Glomerular endothelial cell (primary cell): ENCODE results near the gene PLA2G15. TPM values are rescaled to one million over a fixed set of nuclear protein-coding genes. Genes with fewer than 3 reads are reported as not detected.

ENCODE experiments used
- DNase-seq: peaks from one replicate; pipeline ENCODE4 v3.0.0-alpha.2; 2011; ENCODE audit warnings: low read depth, low spot score; ENCODE audit errors: extremely low read depth
- total RNA-seq: library from RNA; depleted of rRNA; stranded (reverse); fragments of >200 nt; gene quantifications from 2 replicates; pipeline ENCODE4 v1.2.3, GENCODE V29; 2015

The PLA2G15 gene, protein sequence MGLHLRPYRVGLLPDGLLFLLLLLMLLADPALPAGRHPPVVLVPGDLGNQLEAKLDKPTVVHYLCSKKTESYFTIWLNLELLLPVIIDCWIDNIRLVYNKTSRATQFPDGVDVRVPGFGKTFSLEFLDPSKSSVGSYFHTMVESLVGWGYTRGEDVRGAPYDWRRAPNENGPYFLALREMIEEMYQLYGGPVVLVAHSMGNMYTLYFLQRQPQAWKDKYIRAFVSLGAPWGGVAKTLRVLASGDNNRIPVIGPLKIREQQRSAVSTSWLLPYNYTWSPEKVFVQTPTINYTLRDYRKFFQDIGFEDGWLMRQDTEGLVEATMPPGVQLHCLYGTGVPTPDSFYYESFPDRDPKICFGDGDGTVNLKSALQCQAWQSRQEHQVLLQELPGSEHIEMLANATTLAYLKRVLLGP
- 46.9 TPM in 2 replicates for total RNA-seq

DNA sequence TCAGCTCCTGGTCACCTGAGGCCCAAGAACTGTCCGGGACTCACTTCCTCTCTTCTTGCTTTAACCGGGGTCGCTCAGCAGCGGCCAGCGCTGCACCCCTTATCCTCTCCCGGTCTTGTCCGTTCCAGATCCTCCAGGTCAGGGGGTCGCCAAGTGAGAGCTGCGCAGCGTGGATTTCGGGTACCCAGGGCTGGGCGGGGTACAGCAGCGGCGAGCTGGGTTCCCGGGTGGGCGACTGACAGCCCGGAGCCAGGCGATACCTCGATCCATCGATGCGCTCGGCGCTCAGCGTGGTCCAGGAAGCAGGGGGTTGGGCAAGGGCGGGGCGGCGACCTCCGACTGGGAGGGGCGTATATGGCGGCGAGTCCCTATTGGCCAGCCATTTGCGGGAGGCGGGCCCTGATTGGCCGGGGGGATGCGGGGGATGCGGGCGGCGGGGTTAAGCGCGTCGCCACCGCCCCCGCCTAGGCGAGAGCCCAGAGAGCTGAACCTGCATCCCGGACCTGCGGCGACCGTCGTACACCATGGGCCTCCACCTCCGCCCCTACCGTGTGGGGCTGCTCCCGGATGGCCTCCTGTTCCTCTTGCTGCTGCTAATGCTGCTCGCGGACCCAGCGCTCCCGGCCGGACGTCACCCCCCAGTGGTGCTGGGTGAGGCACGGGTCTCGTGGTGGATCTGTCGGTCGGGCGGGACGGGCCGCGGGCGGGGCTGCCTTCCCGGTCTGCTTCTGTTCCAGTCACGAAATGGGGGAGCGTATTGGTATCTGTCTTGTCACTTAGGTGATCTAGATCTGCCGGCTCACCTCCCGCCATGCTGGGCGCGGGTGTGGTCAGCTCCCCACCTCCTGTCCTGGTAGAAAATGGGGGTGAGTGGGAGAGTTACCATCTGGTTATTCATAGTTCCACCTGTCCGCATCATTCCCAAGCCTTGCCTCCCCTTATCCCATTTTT lies at the start of gene PLA2G15:
TSS of gene PLA2G15 (plus strand) at position 471 of the 951 bp plus-strand sequence. CDS start at position 525, 54 bp downstream.
- no peak for DNase-seq

DNA sequence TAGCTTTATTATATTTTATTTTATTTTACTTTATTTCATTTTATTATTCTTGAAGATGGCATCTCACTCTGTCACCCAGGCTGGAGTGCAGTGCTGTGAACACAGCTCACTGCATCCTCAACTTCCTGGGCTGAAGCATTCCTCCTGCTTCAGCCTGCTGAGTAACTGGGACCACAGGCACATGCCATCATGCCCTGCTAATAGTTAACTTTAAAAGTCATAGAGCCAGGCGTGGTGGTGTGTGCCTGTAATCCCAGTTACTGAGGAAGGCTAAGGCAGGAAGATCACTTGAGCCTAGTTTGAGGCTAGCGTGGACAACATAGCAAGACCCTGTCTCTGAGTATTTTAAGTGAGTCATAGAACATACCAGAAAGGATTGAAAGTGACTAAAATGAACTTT lies 47.9 kb upstream of the PLA2G15 start:
- no peak for DNase-seq

DNA sequence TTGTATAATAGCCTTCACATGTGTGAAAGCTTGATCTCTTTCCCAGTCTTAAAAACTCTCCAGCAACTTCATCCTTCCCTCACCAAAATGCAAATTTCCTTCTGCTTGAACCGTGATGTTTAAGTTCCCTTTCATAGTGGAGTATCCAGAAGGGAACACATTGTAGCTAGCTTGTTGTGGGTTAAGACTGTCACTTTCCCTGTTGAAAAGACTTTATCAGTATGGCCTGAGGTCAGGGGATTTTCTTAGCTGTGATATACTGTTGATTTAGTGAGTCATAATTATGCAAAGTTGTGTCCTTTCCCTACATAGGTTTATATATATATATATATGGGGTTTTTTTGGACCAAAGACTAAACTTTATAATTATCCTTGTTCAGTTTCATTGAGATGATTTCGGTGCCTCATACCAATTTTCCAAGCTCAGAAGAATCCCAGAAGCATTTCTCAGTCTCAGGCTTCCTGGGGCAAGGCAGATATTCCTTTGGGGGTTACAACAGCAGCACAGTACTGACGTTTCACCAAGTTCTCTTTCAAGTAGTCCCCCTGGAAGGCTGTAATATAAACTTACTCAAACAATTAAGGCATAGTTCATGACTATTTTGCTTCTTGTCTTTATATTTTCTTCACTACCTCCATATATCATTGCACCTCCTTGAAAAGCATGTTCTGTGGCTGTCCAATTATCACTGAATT lies 44.9 kb upstream of the PLA2G15 start:
- DNase-seq: no peak

DNA sequence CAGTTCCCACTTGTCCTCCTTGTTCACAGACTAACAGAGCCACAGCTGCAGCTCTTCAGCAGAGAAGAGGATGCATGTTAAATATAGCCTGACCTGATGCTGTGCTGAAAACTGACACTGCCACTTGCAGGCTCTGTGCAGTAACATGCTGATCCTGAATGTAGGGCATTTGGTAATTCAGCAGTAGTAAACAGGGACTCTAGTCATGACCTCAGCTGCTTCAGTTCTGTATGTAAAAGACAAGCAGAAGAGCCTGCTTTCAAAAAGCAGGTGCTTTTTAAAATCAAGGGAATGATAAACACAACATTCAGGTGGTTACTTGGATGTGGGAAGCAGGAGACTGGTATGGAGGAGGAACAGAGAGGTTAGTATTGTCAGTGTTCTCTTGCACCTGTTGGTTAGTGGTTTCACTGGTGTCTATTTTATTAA lies 43.1 kb upstream of the PLA2G15 start:
- DNase-seq: no peak

DNA sequence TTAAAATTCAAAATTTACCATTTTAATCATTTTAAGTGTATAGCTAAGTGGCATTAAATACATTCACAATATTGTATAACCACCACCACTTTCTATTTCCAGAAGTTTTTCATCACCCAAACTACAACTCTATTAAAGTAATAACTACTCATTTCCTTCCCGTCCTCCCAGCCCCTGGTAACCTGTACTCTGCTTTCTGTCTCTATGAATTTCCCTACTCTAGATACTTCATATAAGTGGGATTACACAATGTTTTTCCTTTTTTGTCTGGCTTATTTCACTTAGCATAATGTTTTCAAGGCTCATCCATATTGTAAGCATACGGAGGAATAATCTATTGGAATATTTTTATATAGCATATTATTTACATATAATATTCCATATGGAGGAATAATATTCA lies 38.9 kb upstream of the PLA2G15 start:
- DNase-seq: no peak

DNA sequence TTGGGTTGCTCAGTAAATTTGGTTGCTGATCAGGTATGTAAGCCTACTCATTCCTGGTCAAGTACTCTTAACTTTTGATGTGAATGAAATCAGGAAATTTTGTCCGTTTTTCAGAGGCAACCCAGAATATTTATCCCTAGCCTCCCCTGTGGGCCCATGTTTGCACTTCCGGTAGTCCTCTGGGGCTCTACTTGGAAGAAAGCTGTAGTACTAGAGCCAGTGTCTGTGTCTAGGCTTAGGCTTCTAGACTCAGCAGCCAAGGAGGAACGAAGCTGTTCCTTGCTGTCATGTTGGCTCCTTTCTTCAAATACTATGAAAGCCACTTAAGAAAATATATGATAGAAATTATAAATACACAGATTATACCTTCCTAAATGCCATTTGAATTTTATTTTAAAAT lies 30.4 kb upstream of the PLA2G15 start:
- no peak for DNase-seq

DNA sequence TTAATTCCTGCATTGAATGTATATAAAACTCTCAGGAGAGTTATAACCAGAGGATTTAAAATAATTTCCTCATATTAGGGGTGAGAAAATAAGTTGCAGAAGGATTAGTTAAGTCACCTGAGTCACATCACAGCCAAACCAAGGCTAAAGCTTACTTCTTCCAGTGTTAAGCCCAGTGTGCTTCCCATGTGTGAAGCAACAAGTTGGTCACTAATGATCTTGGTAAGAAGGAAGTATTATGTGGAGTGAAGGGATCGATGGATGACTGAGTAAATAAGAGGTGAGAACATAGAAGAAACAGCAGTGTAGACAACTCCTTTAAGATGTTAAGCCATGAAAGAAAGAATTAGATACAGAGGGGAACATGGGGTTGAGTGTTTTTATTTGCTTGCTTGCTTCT lies 29.9 kb upstream of the PLA2G15 start:
- DNase-seq: no peak

DNA sequence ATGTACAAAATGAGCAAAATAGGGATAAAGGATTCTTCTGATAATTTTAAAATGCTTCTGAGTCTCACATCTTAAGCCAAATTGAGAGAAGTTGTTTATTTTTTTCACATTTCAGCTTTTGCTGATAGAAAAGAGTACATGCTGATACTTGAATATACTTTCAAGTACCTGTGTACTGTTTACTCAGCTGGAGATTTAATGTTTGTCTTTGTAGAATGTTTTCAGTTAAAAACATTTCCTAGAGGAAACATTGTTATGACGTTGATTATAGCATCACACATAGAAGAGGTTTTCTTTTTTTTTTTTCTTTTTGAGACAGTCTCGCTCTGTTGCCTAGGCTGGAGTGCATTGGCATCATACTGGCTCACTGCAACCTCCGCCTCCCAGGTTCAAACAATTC lies 28.9 kb upstream of the PLA2G15 start:
- no peak for DNase-seq

DNA sequence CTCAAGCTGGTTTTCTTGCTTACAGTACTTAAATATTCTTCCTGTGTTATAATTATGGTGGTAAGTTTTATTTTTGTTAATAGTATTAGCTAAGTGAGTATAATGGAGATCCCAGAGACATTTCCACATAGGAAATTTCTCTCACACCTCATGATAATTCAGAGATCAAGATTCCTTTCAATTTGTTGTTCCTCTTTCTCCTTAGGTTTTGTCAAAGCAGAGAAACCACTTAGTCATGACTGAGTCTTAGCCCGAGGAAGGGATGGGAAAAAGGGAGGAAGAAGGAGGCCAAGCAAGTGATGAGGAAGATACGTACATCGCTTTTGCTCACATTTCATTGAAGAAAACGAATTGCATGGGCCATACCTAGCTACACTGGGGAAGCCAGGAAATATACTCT lies 27.7 kb upstream of the PLA2G15 start:
- no peak for DNase-seq

DNA sequence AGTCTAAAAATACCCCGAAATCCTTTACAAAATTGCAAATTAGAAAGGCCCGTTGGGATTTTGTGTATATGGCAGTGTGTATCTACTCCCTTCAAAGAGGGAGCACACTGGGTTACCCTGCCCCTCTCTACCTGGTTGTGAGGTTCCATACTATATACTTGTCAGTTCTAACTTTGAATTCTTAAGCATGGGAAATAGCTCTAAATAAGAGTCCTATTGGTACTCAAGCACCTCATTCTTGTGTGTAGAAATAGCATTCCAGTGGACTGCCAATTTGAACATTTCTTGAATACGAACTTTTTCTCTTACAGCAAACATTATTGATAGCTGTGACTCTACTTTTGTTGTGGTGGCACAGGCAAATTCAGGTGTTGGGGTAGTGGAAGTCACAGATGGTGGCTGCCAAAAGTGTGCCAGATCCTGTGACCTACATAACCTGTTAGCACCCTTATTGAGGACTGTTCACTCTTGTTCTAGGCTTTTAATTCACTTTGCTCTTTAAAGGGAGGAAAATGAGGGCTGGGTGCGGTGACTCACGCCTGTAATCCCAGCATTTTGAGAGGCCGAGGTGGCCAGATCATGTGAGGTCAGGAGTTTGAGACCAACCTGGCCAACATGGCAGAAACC lies 25.3 kb upstream of the PLA2G15 start:
- DNase-seq: no peak

DNA sequence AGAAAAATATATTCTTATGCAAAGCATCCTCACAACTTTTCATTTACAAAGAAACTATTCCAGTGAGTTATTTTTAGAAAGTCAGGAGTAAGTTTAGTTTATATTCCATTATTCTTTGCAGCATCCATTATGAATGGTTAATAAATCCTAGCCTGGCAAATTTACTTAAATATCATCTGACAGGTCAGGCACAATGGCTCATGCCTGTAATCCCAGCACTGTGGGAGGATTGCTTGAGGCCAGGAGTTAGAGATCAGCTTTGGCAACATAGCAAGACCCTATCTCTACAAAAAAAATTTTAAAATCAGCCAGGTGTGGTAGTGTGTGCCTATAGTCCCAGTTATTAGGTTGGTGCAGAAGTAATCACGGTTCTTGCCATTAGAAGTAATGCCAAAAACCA lies 22.1 kb upstream of the PLA2G15 start:
- DNase-seq: no peak

DNA sequence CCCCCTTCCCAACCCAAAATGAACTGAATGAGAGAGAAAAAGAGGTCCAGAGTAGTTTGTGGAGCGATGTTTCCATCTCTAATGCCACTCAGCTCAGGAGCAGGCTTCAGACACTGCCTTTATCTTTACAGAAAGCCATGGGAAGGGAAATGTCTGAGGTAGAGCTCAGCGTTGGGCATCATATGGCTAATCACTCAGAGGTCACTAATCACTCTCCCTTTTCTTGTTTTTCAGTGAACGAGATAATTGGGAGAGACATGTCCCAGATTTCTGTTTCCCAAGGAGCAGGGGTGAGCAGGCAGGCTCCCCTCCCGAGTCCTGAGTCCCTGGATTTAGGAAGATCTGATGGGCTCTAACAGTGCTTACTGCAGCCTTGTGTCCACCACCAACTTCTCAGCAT lies 19.1 kb upstream of the PLA2G15 start:
- DNase-seq: no peak

DNA sequence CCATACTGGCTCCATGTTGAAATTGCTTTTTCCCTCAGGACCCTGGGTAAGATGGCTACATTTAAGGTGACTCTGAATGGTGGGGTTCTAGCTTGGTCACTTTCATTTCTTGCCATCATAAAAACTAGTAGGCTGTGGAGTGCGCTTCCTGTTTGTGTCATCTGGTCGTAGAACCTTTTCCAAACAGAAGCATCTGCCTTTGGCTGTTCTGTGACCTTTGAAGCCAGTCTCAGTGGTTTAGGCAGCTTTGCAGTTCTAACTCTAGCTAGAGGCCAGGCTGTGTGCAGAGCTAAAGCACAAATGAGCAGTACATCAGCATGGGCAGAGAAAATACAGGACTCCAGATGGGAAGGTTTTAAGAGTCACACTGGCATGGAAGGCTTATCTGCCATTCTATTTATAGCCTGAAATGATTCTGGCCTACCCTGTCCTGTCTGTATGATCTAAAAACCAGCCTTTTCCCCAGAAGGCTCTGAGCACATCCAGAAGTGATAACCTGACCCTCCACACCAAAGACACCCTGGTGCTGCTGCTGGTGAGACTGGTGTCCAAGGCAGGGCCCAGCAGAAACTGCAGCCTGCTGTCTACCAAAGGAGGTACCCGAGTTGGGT lies 17.9 kb upstream of the PLA2G15 start:
- no peak for DNase-seq

DNA sequence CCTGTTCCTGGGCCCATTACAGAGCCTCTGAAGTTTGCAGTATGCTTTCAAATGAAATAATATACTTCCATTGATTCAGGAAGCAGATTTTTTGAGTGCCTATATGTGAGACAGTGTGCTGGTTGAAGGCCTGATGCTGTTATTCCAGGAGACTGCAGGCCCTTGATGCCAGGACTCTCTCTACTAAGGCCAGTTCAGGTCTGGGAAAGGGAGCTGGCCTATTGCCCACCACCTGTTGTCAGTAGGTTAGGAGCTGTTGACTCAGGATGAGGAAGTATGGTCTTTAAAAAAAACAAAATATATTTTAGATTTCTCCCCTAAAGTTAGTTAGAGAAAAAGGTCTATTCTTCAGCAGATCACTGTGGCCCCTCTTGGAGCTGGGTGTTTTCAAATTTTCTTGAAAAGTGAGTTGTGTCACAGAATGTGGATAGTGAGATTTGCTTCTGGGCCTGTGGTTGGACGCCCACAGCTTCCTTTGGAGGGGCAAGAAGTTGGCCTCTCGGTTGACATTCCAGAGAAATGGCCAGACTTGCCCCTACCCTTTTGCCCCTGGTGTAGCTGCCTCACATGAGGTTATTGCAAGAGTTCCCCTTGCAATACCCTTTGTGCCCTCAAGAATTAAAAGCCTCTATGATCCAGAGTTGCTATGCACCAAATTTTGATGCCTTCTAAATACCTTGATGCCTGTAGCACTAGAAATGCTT lies 17.2 kb upstream of the PLA2G15 start:
- DNase-seq: no peak

DNA sequence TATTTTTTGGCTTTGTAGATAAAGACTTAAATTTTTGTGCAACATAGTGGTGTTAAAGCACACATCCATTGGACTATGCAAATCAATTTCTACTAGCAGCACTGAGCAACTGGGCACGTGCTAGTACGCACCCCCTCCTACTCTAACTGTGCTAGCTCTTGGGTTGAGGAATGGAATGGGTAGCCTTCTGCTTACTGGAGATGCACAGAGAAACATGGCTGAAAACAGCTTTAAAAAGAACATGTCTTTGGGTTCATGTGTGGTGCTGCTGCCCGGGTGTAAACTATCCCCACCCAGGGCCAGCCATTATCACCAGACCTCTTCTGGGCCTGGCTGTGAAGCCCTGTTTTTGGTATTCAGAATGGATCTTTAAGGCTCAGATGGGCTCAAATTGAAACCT lies 16.5 kb upstream of the PLA2G15 start:
- no peak for DNase-seq

DNA sequence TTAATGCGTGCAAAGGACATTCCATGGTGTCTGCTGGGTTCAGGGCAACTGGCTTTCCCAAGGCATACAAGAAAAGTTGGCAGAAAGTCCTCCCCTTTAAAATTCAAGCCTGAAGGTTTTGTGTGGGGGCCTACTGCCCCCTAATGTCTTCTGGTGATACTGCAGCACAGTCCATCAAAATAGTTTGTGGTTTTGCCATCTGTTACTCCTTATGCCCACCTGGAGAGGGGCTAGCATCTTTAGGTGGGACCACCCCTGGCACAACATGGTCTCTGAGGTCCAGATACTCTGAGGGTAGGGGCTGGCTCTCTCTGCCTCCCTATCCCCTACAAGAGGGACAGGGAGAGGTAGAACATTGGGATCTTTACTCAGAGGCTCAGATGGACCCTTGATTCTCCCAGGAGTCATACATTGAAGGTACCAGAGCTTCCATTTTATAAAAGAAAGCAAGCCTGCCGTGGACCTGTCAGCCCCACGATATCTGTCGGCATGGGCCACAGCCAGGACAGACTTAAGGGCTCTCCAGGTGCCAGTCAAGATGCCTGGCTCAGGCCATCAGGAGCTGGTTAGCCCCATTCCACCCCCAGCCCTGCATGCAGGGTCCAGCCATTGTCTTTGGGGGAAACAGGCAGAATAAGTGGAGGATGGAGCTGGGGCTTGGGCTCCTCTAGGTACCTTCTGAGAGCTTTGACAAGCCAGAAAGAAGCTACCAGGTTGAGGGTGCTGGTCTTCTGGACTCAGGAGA lies 15.6 kb upstream of the PLA2G15 start:
- no peak for DNase-seq

DNA sequence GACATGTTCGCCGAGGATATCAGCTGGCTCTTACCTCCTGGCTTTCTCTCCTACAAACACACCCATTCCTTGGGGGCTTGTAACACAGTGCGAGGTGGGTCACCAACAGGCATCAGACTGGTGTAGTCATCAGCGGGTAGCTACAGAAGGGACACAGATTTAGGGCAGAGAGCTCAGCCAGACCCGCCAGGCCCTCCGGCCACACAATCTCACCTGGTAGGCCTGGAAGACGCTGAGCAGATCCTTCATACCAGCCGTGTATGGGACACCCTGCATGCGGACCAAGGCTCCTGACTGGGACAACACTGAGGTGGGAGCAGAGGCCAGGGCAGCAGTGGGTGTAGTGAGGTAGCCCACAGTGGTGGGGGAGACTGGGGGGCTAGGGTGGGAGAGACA lies 15.0 kb upstream of the PLA2G15 start:
- no peak for DNase-seq

DNA sequence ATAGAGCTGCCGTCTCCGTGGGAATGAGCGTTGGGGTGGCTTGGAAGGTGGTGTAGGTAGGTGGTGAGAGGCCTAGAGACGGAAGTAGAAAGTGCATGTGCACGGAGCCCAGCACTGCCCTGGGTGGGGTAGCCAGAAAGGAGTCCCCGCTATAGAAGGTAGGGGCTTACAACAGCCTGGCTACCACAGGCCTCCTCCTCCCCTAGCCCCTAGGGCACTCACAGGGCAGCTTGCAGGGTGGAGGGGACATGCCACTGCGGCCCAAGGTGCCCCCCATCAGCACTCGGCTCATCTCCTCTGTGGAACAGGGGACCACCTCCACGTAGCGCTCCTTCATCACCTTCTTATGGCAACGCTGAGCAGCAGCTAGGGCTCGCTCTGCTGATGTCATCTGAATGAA lies 14.2 kb upstream of the PLA2G15 start:
- DNase-seq: no peak
